ENCODE measurements around the gene DLG2. TPM values are rescaled to one million over a fixed set of nuclear protein-coding genes. Genes with fewer than 3 reads are reported as not detected.

DLG2 gene
- total and polyA plus RNA-seq, 2 donors: 4.8 to 6.6 TPM

GRCh38 chr11:83663446-83663845, 1963.7 kb downstream of the DLG2 start:
- Histone ChIP-seq H3K9me3 (ENCODE audit: control insufficient read depth in 2 of 2, insufficient read depth in 1 of 2, low read length in 1 of 2) (no peaks in the 10 kb centered on the region), H3K27ac (ENCODE audit: low read depth in 1 of 2, low read length in 1 of 2) (no peak overlapping the region), H3K27me3 (ENCODE audit: control insufficient read depth in 2 of 2, insufficient read depth in 1 of 2, low read length in 1 of 2) (no peaks in the 10 kb centered on the region), H3K36me3 (ENCODE audit: control insufficient read depth in 2 of 2, insufficient read depth in 2 of 2, low read length in 1 of 2) (no peaks in the 10 kb centered on the region), H3K4me3 (ENCODE audit: low read length in 2 of 2) (no peak overlapping the region), H3K4me1 (ENCODE audit: control insufficient read depth in 2 of 2, insufficient read depth in 2 of 2, low read length in 2 of 2) (no peaks in the 10 kb centered on the region)
- no peak for DNase-seq (ENCODE audit: low read depth in 6 of 9, low spot score in 9 of 9)
- 93% methylated on average over 3 of the region's 3 CpGs for WGBS

GRCh38 chr11:83662494-83662893, 1964.7 kb downstream of the DLG2 start:
- Histone ChIP-seq H3K36me3 (ENCODE audit: control insufficient read depth in 2 of 2, insufficient read depth in 2 of 2, low read length in 1 of 2) (no peaks in the 10 kb centered on the region), H3K9me3 (ENCODE audit: control insufficient read depth in 2 of 2, insufficient read depth in 1 of 2, low read length in 1 of 2) (no peaks in the 10 kb centered on the region), H3K27ac (ENCODE audit: low read depth in 1 of 2, low read length in 1 of 2) (no peak overlapping the region), H3K4me1 (ENCODE audit: control insufficient read depth in 2 of 2, insufficient read depth in 2 of 2, low read length in 2 of 2) (no peaks in the 10 kb centered on the region), H3K4me3 (ENCODE audit: low read length in 2 of 2) (no peak overlapping the region), H3K27me3 (ENCODE audit: control insufficient read depth in 2 of 2, insufficient read depth in 1 of 2, low read length in 1 of 2) (no peaks in the 10 kb centered on the region)
- WGBS: 88% methylated on average over 1 of the region's 1 CpG
- no peak for DNase-seq (ENCODE audit: low read depth in 6 of 9, low spot score in 9 of 9)

GRCh38 chr11:83661491-83662350, 1965.4 kb downstream of the DLG2 start:
- H3K36me3 ChIP-seq (ENCODE audit: control insufficient read depth in 2 of 2, insufficient read depth in 2 of 2, low read length in 1 of 2): no peaks in the 10 kb centered on the region
- 93% methylated on average over 4 of the region's 4 CpGs for WGBS
- H3K9me3 ChIP-seq (ENCODE audit: control insufficient read depth in 2 of 2, insufficient read depth in 1 of 2, low read length in 1 of 2): no peaks in the 10 kb centered on the region
- no peak overlapping the region for H3K4me3 ChIP-seq (ENCODE audit: low read length in 2 of 2)
- H3K27ac ChIP-seq (ENCODE audit: low read depth in 1 of 2, low read length in 1 of 2): no peak overlapping the region
- DNase-seq (ENCODE audit: low read depth in 6 of 9, low spot score in 9 of 9): no peak
- no peaks in the 10 kb centered on the region for H3K27me3 ChIP-seq (ENCODE audit: control insufficient read depth in 2 of 2, insufficient read depth in 1 of 2, low read length in 1 of 2)
- no peaks in the 10 kb centered on the region for H3K4me1 ChIP-seq (ENCODE audit: control insufficient read depth in 2 of 2, insufficient read depth in 2 of 2, low read length in 2 of 2)

GRCh38 chr11:83659466-83659865, 1967.7 kb downstream of the DLG2 start:
- Histone ChIP-seq H3K27ac (ENCODE audit: low read depth in 1 of 2, low read length in 1 of 2) (no peak overlapping the region), H3K4me3 (ENCODE audit: low read length in 2 of 2) (no peak overlapping the region), H3K27me3 (ENCODE audit: control insufficient read depth in 2 of 2, insufficient read depth in 1 of 2, low read length in 1 of 2) (no peaks in the 10 kb centered on the region), H3K36me3 (ENCODE audit: control insufficient read depth in 2 of 2, insufficient read depth in 2 of 2, low read length in 1 of 2) (no peaks in the 10 kb centered on the region), H3K4me1 (ENCODE audit: control insufficient read depth in 2 of 2, insufficient read depth in 2 of 2, low read length in 2 of 2) (no peaks in the 10 kb centered on the region), H3K9me3 (ENCODE audit: control insufficient read depth in 2 of 2, insufficient read depth in 1 of 2, low read length in 1 of 2) (no peaks in the 10 kb centered on the region)
- 92% methylated on average over 1 of the region's 1 CpG for WGBS
- DNase-seq (ENCODE audit: low read depth in 6 of 9, low spot score in 9 of 9): no peak

- Histone ChIP-seq H3K9me3 (ENCODE audit: control insufficient read depth in 2 of 2, insufficient read depth in 1 of 2, low read length in 1 of 2) (no peaks in the 10 kb centered on the region), H3K27ac (ENCODE audit: low read depth in 1 of 2, low read length in 1 of 2) (no peak overlapping the region), H3K4me3 (ENCODE audit: low read length in 2 of 2) (no peak overlapping the region), H3K4me1 (ENCODE audit: control insufficient read depth in 2 of 2, insufficient read depth in 2 of 2, low read length in 2 of 2) (no peaks in the 10 kb centered on the region), H3K36me3 (ENCODE audit: control insufficient read depth in 2 of 2, insufficient read depth in 2 of 2, low read length in 1 of 2) (no peaks in the 10 kb centered on the region), H3K27me3 (ENCODE audit: control insufficient read depth in 2 of 2, insufficient read depth in 1 of 2, low read length in 1 of 2) (no peaks in the 10 kb centered on the region)
- no peak for DNase-seq (ENCODE audit: low read depth in 6 of 9, low spot score in 9 of 9)
- WGBS: 85% methylated on average over 4 of the region's 4 CpGs
These were observed 1970.3 kb downstream of the DLG2 start for GRCh38 chr11:83656796-83657330.

- Histone ChIP-seq H3K36me3 (ENCODE audit: control insufficient read depth in 2 of 2, insufficient read depth in 2 of 2, low read length in 1 of 2) (no peaks in the 10 kb centered on the region), H3K4me1 (ENCODE audit: control insufficient read depth in 2 of 2, insufficient read depth in 2 of 2, low read length in 2 of 2) (no peaks in the 10 kb centered on the region), H3K27ac (ENCODE audit: low read depth in 1 of 2, low read length in 1 of 2) (no peak overlapping the region), H3K4me3 (ENCODE audit: low read length in 2 of 2) (no peak overlapping the region), H3K27me3 (ENCODE audit: control insufficient read depth in 2 of 2, insufficient read depth in 1 of 2, low read length in 1 of 2) (no peaks in the 10 kb centered on the region), H3K9me3 (ENCODE audit: control insufficient read depth in 2 of 2, insufficient read depth in 1 of 2, low read length in 1 of 2) (no peaks in the 10 kb centered on the region)
- DNase-seq (ENCODE audit: low read depth in 6 of 9, low spot score in 9 of 9): no peak
- 98% methylated on average over 3 of the region's 3 CpGs for WGBS
These were observed 1971.2 kb downstream of the DLG2 start for GRCh38 chr11:83655976-83656375.

- no peak for DNase-seq (ENCODE audit: low read depth in 6 of 9, low spot score in 9 of 9)
- H3K4me3 ChIP-seq (ENCODE audit: low read length in 2 of 2): no peak overlapping the region
- 87% methylated on average over 1 of the region's 1 CpG for WGBS
- H3K27me3 ChIP-seq (ENCODE audit: control insufficient read depth in 2 of 2, insufficient read depth in 1 of 2, low read length in 1 of 2): no peaks in the 10 kb centered on the region
- H3K36me3 ChIP-seq (ENCODE audit: control insufficient read depth in 2 of 2, insufficient read depth in 2 of 2, low read length in 1 of 2): no peaks in the 10 kb centered on the region
- no peaks in the 10 kb centered on the region for H3K9me3 ChIP-seq (ENCODE audit: control insufficient read depth in 2 of 2, insufficient read depth in 1 of 2, low read length in 1 of 2)
- no peaks in the 10 kb centered on the region for H3K4me1 ChIP-seq (ENCODE audit: control insufficient read depth in 2 of 2, insufficient read depth in 2 of 2, low read length in 2 of 2)
- no peak overlapping the region for H3K27ac ChIP-seq (ENCODE audit: low read depth in 1 of 2, low read length in 1 of 2)
These were observed 1977.7 kb downstream of the DLG2 start for GRCh38 chr11:83649528-83649855.

- Histone ChIP-seq H3K4me1 (ENCODE audit: control insufficient read depth in 2 of 2, insufficient read depth in 2 of 2, low read length in 2 of 2) (no peaks in the 10 kb centered on the region), H3K27me3 (ENCODE audit: control insufficient read depth in 2 of 2, insufficient read depth in 1 of 2, low read length in 1 of 2) (no peaks in the 10 kb centered on the region), H3K27ac (ENCODE audit: low read depth in 1 of 2, low read length in 1 of 2) (no peak overlapping the region), H3K9me3 (ENCODE audit: control insufficient read depth in 2 of 2, insufficient read depth in 1 of 2, low read length in 1 of 2) (no peaks in the 10 kb centered on the region), H3K4me3 (ENCODE audit: low read length in 2 of 2) (no peak overlapping the region), H3K36me3 (ENCODE audit: control insufficient read depth in 2 of 2, insufficient read depth in 2 of 2, low read length in 1 of 2) (no peaks in the 10 kb centered on the region)
- WGBS: 90% methylated on average over 2 of the region's 2 CpGs
- no peak for DNase-seq (ENCODE audit: low read depth in 6 of 9, low spot score in 9 of 9)
These were observed 1978.3 kb downstream of the DLG2 start for GRCh38 chr11:83648610-83649527.

- DNase-seq (ENCODE audit: low read depth in 6 of 9, low spot score in 9 of 9): no peak
- Histone ChIP-seq H3K4me1 (ENCODE audit: control insufficient read depth in 2 of 2, insufficient read depth in 2 of 2, low read length in 2 of 2) (peaks cover 0 to 3% of the 10 kb centered on the region in 2 donors), H3K4me3 (ENCODE audit: low read length in 2 of 2) (no peak overlapping the region), H3K27ac (ENCODE audit: low read depth in 1 of 2, low read length in 1 of 2) (no peak overlapping the region), H3K9me3 (ENCODE audit: control insufficient read depth in 2 of 2, insufficient read depth in 1 of 2, low read length in 1 of 2) (no peaks in the 10 kb centered on the region), H3K27me3 (ENCODE audit: control insufficient read depth in 2 of 2, insufficient read depth in 1 of 2, low read length in 1 of 2) (no peaks in the 10 kb centered on the region), H3K36me3 (ENCODE audit: control insufficient read depth in 2 of 2, insufficient read depth in 2 of 2, low read length in 1 of 2) (no peaks in the 10 kb centered on the region)
- 89% methylated on average over 3 of the region's 3 CpGs for WGBS
These were observed 1981.6 kb downstream of the DLG2 start for GRCh38 chr11:83645561-83645960.

Data from thymus (tissue), 11 donors.